ENCODE measurements around the gene YAF2.

GRCh38 chr12:42259699-42260098 lies 21.7 kb upstream of the YAF2 start:
- no peak for TF ChIP-seq CTCF (IDR thresholded peaks at IDR 0.05)
- TF ChIP-seq POLR2A (IDR thresholded peaks at IDR 0.05) = no peak
- TF ChIP-seq EP300 (IDR thresholded peaks at IDR 0.05) = no peak
- no peak for TF ChIP-seq POLR2AphosphoS5 (IDR thresholded peaks at IDR 0.05)
